ENCODE measurements around the gene CACNG7.

CACNG7 gene

DNA sequence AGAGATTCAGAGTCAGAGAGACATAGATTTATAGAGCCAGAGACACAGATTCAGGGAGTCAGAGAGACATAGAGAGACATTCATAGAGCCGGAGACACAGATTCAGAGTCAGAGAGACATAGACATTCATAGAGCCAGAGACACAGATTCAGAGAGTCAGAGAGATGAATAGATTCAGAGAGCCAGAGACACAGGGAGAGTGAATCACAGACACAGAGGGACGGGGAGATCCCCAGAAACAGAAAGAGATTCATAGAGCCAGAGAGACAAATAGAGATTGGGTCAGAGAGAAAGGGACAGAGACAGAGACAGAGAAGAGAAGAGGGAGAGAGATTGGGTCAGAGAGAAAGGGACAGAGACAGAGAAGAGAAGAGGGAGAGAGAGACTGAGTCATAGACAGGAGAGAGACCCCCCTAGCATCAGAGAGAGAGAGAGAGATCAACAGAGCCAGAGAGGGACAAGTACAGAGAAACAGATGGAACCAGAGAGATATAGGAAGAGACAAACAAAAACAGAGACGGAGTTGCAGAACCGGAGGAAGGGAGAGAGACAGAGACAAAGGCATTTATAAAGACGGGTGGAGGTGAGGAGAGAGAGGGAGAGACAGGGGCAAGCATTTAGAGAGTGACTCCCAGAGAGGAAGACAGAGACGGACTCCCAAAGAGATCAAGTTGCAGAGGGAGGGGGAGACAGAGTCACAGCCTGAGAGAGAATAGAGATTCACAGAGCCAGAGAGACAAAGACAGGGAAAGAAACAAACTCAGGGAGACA, 28.2 kb upstream of the CACNG7 start:
- no peak for TF ChIP-seq ZFP30 (CRISPR knock-in tag; IDR thresholded peaks at IDR 0.05)
- TF ChIP-seq ZFP3 (CRISPR knock-in tag; IDR thresholded peaks at IDR 0.05), result no peak
- no peak for TF ChIP-seq OSR1 (CRISPR knock-in tag; IDR thresholded peaks at IDR 0.05)
- TF ChIP-seq ISL1 (CRISPR knock-in tag; IDR thresholded peaks at IDR 0.05), result no peak
- no peak for TF ChIP-seq PPARA (CRISPR knock-in tag; IDR thresholded peaks at IDR 0.05; ENCODE audit: borderline replicate concordance)
- TF ChIP-seq, protein P1, sequence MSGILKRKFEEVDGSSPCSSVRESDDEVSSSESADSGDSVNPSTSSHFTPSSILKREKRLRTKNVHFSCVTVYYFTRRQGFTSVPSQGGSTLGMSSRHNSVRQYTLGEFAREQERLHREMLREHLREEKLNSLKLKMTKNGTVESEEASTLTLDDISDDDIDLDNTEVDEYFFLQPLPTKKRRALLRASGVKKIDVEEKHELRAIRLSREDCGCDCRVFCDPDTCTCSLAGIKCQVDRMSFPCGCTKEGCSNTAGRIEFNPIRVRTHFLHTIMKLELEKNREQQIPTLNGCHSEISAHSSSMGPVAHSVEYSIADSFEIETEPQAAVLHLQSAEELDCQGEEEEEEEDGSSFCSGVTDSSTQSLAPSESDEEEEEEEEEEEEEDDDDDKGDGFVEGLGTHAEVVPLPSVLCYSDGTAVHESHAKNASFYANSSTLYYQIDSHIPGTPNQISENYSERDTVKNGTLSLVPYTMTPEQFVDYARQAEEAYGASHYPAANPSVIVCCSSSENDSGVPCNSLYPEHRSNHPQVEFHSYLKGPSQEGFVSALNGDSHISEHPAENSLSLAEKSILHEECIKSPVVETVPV (CRISPR knock-in tag; IDR thresholded peaks at IDR 0.05), result no peak
- TF ChIP-seq ARNTL (CRISPR knock-in tag; IDR thresholded peaks at IDR 0.05; ENCODE audit: borderline replicate concordance, low read depth), result no peak
- no peak for ATAC-seq

DNA sequence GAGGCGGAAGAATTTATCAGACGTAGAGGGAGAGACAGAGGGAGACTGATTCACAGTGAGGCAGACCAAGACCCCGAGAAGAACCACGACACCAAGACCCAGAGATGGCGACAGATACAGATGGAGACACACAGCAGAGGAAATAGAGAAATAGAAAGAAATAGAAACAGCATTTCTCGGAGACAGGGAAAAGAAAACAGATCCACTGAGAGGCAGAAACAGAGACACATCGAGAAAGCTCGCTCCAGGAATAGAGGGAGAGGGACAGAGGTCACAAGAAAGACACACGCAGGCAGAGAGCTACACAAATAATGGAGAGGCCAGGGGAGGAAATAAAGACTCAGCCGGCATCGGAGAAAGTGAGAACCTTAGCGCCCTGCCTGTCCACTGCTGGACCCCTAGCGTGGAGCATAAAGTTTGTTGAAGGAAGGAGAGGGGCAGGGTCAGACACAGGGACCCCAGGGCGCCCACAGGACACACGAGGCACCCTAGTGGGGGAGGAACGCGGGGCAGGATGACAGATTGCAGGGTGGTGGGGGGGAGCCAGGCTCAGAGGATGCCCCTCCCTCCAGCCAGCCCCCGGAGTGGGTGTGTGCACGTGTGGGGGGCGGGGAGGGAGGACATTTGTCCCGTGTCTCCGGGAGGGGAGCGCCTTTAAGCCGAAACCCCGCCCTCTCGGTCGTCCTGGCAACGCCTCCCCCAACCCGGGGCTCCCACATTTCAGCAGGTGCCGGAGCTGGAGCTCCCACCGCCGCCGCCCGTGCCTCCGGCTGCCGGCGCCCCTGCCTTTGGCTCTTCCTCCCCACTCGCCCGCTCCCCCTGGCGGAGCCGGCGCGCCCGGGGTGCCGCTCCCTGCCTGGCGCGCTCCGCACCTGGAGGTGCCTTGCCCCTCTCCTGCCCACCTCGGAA, 27.3 kb upstream of the CACNG7 start, which contains the start of gene PRKCG:
Gene PRKCG, plus strand, starts transcription at position 716 of the 909 bp plus-strand sequence. CDS start 298 bp downstream, outside the sequence.
- ATAC-seq, result peak; percentile 8; the same call in 1 of the 3 replicates
- TF ChIP-seq ZNF565 (CRISPR knock-in tag; conservative IDR thresholded peaks at IDR 0.05; ENCODE audit: low read depth), result no peak
- TF ChIP-seq ZFP3 (CRISPR knock-in tag; IDR thresholded peaks at IDR 0.05), result no peak
- no peak for TF ChIP-seq ZC3H10 (CRISPR knock-in tag; IDR thresholded peaks at IDR 0.05)
- no peak for TF ChIP-seq ISL1 (CRISPR knock-in tag; IDR thresholded peaks at IDR 0.05)
- no peak for TF ChIP-seq OSR1 (CRISPR knock-in tag; IDR thresholded peaks at IDR 0.05)
- no peak for TF ChIP-seq TOX (CRISPR knock-in tag; IDR thresholded peaks at IDR 0.05; ENCODE audit: borderline replicate concordance)
- TF ChIP-seq RARB (CRISPR knock-in tag; IDR thresholded peaks at IDR 0.05), result no peak
- TF ChIP-seq, protein P2, sequence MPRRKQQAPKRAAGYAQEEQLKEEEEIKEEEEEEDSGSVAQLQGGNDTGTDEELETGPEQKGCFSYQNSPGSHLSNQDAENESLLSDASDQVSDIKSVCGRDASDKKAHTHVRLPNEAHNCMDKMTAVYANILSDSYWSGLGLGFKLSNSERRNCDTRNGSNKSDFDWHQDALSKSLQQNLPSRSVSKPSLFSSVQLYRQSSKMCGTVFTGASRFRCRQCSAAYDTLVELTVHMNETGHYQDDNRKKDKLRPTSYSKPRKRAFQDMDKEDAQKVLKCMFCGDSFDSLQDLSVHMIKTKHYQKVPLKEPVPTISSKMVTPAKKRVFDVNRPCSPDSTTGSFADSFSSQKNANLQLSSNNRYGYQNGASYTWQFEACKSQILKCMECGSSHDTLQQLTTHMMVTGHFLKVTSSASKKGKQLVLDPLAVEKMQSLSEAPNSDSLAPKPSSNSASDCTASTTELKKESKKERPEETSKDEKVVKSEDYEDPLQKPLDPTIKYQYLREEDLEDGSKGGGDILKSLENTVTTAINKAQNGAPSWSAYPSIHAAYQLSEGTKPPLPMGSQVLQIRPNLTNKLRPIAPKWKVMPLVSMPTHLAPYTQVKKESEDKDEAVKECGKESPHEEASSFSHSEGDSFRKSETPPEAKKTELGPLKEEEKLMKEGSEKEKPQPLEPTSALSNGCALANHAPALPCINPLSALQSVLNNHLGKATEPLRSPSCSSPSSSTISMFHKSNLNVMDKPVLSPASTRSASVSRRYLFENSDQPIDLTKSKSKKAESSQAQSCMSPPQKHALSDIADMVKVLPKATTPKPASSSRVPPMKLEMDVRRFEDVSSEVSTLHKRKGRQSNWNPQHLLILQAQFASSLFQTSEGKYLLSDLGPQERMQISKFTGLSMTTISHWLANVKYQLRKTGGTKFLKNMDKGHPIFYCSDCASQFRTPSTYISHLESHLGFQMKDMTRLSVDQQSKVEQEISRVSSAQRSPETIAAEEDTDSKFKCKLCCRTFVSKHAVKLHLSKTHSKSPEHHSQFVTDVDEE (CRISPR knock-in tag; IDR thresholded peaks at IDR 0.05), result no peak

DNA sequence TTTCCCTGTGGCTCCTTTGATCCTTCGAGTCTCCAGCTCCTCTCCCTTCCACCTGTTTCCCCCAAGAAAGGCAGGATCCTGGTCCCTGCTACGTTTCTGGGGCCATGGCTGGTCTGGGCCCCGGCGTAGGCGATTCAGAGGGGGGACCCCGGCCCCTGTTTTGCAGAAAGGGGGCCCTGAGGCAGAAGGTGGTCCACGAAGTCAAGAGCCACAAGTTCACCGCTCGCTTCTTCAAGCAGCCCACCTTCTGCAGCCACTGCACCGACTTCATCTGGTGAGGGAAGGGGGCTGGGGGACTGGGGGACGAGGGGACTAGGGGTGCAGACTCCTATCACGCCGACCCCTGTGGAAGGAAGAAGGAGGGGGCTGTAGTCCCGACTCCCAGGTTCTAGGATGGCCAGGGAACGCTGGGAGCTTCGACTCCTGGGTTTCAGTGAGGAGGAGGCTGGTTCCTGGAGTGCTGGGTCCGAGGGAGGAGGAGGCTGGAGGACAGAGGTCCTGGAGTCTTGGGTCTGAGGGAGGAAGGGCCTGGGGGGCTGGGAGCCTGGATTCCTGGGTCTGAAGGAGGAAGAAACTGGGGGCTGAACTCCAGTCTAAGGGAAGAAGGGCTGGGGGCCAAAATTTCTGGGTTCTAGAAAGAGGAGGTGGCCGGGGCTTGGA, 26.6 kb upstream of the CACNG7 start:
- TF ChIP-seq BACH2 (CRISPR knock-in tag; IDR thresholded peaks at IDR 0.05; ENCODE audit: borderline replicate concordance) (no peak), TCF4 (CRISPR knock-in tag; IDR thresholded peaks at IDR 0.05; ENCODE audit: borderline replicate concordance) (no peak), ZNF565 (CRISPR knock-in tag; conservative IDR thresholded peaks at IDR 0.05; ENCODE audit: low read depth) (no peak), ZNF8 (CRISPR knock-in tag; IDR thresholded peaks at IDR 0.05) (no peak), ARNTL (CRISPR knock-in tag; IDR thresholded peaks at IDR 0.05; ENCODE audit: borderline replicate concordance, low read depth) (no peak)
- TF ChIP-seq, protein P3, sequence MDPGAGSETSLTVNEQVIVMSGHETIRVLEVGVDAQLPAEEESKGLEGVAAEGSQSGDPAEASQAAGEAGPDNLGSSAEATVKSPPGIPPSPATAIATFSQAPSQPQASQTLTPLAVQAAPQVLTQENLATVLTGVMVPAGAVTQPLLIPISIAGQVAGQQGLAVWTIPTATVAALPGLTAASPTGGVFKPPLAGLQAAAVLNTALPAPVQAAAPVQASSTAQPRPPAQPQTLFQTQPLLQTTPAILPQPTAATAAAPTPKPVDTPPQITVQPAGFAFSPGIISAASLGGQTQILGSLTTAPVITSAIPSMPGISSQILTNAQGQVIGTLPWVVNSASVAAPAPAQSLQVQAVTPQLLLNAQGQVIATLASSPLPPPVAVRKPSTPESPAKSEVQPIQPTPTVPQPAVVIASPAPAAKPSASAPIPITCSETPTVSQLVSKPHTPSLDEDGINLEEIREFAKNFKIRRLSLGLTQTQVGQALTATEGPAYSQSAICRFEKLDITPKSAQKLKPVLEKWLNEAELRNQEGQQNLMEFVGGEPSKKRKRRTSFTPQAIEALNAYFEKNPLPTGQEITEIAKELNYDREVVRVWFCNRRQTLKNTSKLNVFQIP (CRISPR knock-in tag; IDR thresholded peaks at IDR 0.05; ENCODE audit: borderline replicate concordance, low read depth), result no peak
- ATAC-seq, result no peak

DNA sequence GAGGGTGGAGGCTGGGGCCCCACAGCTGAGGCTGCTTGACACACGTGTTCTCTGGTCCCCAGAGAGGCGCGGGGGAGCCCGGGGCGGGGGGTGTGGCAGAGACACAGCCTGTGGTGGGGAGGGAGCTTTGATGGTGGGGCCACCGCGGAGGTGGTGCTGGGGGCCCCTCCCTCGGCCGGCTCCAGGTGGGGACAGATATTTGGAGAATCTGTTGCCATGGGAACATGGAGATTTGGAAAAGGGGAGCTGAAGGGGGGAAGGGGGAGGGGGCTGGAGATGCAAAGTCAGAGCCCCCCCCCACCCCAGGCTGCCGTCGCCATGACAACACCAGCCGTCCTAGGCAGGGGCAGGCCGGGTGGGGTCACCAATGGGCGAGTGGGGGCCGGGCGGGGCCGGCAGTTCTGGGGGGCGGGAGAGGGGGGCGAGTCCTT, 25.8 kb upstream of the CACNG7 start:
- no peak for TF ChIP-seq ZFP3 (CRISPR knock-in tag; IDR thresholded peaks at IDR 0.05)
- TF ChIP-seq RARB (CRISPR knock-in tag; IDR thresholded peaks at IDR 0.05), result no peak
- TF ChIP-seq ISL1 (CRISPR knock-in tag; IDR thresholded peaks at IDR 0.05), result no peak
- TF ChIP-seq, protein P4, sequence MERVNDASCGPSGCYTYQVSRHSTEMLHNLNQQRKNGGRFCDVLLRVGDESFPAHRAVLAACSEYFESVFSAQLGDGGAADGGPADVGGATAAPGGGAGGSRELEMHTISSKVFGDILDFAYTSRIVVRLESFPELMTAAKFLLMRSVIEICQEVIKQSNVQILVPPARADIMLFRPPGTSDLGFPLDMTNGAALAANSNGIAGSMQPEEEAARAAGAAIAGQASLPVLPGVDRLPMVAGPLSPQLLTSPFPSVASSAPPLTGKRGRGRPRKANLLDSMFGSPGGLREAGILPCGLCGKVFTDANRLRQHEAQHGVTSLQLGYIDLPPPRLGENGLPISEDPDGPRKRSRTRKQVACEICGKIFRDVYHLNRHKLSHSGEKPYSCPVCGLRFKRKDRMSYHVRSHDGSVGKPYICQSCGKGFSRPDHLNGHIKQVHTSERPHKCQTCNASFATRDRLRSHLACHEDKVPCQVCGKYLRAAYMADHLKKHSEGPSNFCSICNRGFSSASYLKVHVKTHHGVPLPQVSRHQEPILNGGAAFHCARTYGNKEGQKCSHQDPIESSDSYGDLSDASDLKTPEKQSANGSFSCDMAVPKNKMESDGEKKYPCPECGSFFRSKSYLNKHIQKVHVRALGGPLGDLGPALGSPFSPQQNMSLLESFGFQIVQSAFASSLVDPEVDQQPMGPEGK (CRISPR knock-in tag; IDR thresholded peaks at IDR 0.05; ENCODE audit: borderline replicate concordance), result no peak
- no peak for TF ChIP-seq GLIS3 (CRISPR knock-in tag; IDR thresholded peaks at IDR 0.05)
- no peak for TF ChIP-seq PPARA (CRISPR knock-in tag; IDR thresholded peaks at IDR 0.05; ENCODE audit: borderline replicate concordance)

More for the DNA sequence above, 25.8 kb upstream of the CACNG7 start:
- no peak for ATAC-seq
